ENCODE results near the gene HENMT1. TPM values are rescaled to one million over a fixed set of nuclear protein-coding genes. Genes with fewer than 3 reads are reported as not detected.

HENMT1 gene
- total RNA-seq, 1 donor from 2014 or later, result 10.8 TPM

DNA sequence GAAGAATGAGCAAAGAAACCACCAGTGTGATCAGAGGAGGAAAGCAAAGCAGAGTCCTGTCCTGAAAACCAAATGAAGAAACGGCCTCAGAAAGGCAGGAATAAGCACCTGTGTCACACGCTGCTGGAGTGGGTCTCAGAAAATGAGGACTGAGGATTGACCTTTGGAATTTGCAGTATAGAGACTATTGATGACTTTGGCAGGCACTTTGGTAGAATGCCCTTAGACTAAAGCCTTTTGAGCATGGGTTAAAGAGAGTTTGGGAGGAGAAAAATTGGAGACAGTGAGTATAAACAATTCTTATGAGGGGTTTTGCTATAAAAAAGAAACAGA is 43.2 kb downstream of the HENMT1 start:
- TF ChIP-seq CTCF (IDR thresholded peaks at IDR 0.05), result no peak
- Mint-ChIP-seq H3K36me3 (ENCODE audit: low read depth) (peaks cover 4% of the 10 kb centered on the region), H3K4me3 (ENCODE audit: unreplicated experiment) (no peak overlapping the region), H3K27me3 (ENCODE audit: low read depth) (no peaks in the 10 kb centered on the region), H3K9me3 (ENCODE audit: low read depth) (no peaks in the 10 kb centered on the region), H3K27ac (ENCODE audit: unreplicated experiment) (no peak overlapping the region), H3K4me1 (ENCODE audit: low read depth) (no peaks in the 10 kb centered on the region)
- no peak for DNase-seq (ENCODE audit: low spot score)

GRCh38 chr1:108617008-108617723 is 43.7 kb downstream of the HENMT1 start:
- DNase-seq (ENCODE audit: low spot score), result no peak
- Mint-ChIP-seq H3K36me3 (ENCODE audit: low read depth) (peaks cover 4% of the 10 kb centered on the region), H3K4me3 (ENCODE audit: unreplicated experiment) (no peak overlapping the region), H3K4me1 (ENCODE audit: low read depth) (no peaks in the 10 kb centered on the region), H3K27ac (ENCODE audit: unreplicated experiment) (no peak overlapping the region), H3K27me3 (ENCODE audit: low read depth) (no peaks in the 10 kb centered on the region), H3K9me3 (ENCODE audit: low read depth) (no peaks in the 10 kb centered on the region)
- TF ChIP-seq CTCF (IDR thresholded peaks at IDR 0.05), result no peak

- H3K27ac Mint-ChIP-seq (ENCODE audit: unreplicated experiment), result no peak overlapping the region
- H3K27me3 Mint-ChIP-seq (ENCODE audit: low read depth), result no peaks in the 10 kb centered on the region
- no peaks in the 10 kb centered on the region for H3K9me3 Mint-ChIP-seq (ENCODE audit: low read depth)
- H3K4me1 Mint-ChIP-seq (ENCODE audit: low read depth), result no peaks in the 10 kb centered on the region
- no peaks in the 10 kb centered on the region for H3K36me3 Mint-ChIP-seq (ENCODE audit: low read depth)
- TF ChIP-seq CTCF (IDR thresholded peaks at IDR 0.05), result no peak
- no peak for DNase-seq (ENCODE audit: low spot score)
- no peak overlapping the region for H3K4me3 Mint-ChIP-seq (ENCODE audit: unreplicated experiment)
Measured at GRCh38 chr1:108615544-108615943, 45.3 kb downstream of the HENMT1 start.

DNA sequence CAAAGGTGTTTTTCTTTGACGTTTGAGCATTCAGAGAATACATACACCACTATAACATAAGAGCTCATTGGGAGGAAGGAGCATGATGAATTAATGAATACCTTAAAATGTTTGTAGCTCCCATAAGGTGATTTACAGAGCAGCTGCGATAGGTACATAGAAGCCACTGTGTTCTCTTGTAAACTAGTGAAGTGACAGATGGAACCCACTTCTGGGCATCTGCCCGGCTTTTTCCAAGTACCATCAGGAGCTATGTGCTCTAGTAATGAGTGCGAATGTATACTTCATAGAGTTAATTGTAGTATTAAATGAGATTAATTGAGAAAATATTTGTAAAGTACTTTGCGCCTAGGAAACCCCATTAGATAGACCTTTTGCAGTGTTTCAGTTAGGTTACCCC is 48.4 kb downstream of the HENMT1 start:
- Mint-ChIP-seq H3K9me3 (ENCODE audit: low read depth) (no peaks in the 10 kb centered on the region), H3K4me1 (ENCODE audit: low read depth) (peaks cover 16% of the 10 kb centered on the region), H3K36me3 (ENCODE audit: low read depth) (peaks cover 3% of the 10 kb centered on the region), H3K4me3 (ENCODE audit: unreplicated experiment) (no peak overlapping the region), H3K27ac (ENCODE audit: unreplicated experiment) (no peak overlapping the region), H3K27me3 (ENCODE audit: low read depth) (no peaks in the 10 kb centered on the region)
- TF ChIP-seq CTCF (IDR thresholded peaks at IDR 0.05), result no peak
- DNase-seq (ENCODE audit: low spot score), result no peak

DNA sequence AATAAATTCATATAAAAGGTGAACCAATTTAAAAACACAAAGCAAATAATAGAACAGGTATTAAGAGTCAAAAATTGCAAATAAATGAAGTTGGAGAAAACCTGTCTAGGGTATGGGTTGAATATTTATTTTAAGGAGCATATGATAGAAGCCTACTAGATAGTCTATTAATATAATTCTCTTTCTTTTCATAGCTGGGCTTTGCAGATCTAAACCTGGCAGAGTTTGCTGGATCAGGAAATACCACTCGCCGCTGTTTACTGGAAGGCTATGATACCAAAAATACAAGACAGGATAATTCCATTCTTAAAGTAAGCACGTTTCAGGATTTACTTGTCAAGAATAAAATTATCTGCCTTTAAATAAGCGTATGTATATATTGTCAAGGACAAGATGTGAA is 48.9 kb downstream of the HENMT1 start:
- Mint-ChIP-seq H3K36me3 (ENCODE audit: low read depth) (peaks cover 3% of the 10 kb centered on the region), H3K27ac (ENCODE audit: unreplicated experiment) (no peak overlapping the region), H3K9me3 (ENCODE audit: low read depth) (no peaks in the 10 kb centered on the region)

More for the DNA sequence above, 48.9 kb downstream of the HENMT1 start:
- Mint-ChIP-seq H3K4me3 (ENCODE audit: unreplicated experiment) (no peak overlapping the region), H3K4me1 (ENCODE audit: low read depth) (peaks cover 16% of the 10 kb centered on the region), H3K27me3 (ENCODE audit: low read depth) (no peaks in the 10 kb centered on the region)
- no peak for DNase-seq (ENCODE audit: low spot score)
- TF ChIP-seq CTCF (IDR thresholded peaks at IDR 0.05), result no peak

All from chondrocyte (in vitro differentiated cells).